Measurements from ENCODE around the gene C1orf232.

The C1orf232 gene

GRCh38 chr1:26168410-26169197 lies at the start of gene C1orf232:
Gene C1orf232, minus strand, starts transcription at chr1:26168963. Its CDS starts 464 bp downstream, at chr1:26168499.
- no peak for DNase-seq

- DNase-seq: no peak
Observed at GRCh38 chr1:26215246-26215645, 46.5 kb upstream of the C1orf232 start.

- no peak for DNase-seq
Observed at GRCh38 chr1:26213335-26213905, 44.7 kb upstream of the C1orf232 start.

GRCh38 chr1:26212726-26213125 lies 44.0 kb upstream of the C1orf232 start:
- DNase-seq: no peak

GRCh38 chr1:26210147-26210870 lies 41.5 kb upstream of the C1orf232 start:
- no peak for DNase-seq

GRCh38 chr1:26203642-26204318 lies 35.0 kb upstream of the C1orf232 start:
- no peak for DNase-seq

GRCh38 chr1:26200413-26200812 lies 31.6 kb upstream of the C1orf232 start:
- DNase-seq: no peak

GRCh38 chr1:26197813-26198212 lies 29.1 kb upstream of the C1orf232 start:
- DNase-seq: no peak

GRCh38 chr1:26197301-26197700 lies 28.5 kb upstream of the C1orf232 start:
- no peak for DNase-seq

GRCh38 chr1:26195805-26196204 lies 27.0 kb upstream of the C1orf232 start:
- DNase-seq: no peak

GRCh38 chr1:26191739-26192138 lies 23.0 kb upstream of the C1orf232 start:
- no peak for DNase-seq

GRCh38 chr1:26190373-26190987 lies 21.7 kb upstream of the C1orf232 start, which contains the start of gene CATSPER4:
Gene CATSPER4, plus strand, starts transcription at chr1:26190602. Its CDS starts 26 bp downstream, at chr1:26190628.
- no peak for DNase-seq

- no peak for DNase-seq
Observed at GRCh38 chr1:26189751-26190275, 21.1 kb upstream of the C1orf232 start.

- no peak for DNase-seq
Observed at GRCh38 chr1:26189331-26189730, 20.6 kb upstream of the C1orf232 start.

GRCh38 chr1:26188477-26188876 lies 19.7 kb upstream of the C1orf232 start:
- DNase-seq: no peak

- no peak for DNase-seq
Observed at GRCh38 chr1:26187882-26188281, 19.1 kb upstream of the C1orf232 start.

GRCh38 chr1:26184883-26185282 lies 16.1 kb upstream of the C1orf232 start:
- no peak for DNase-seq

- no peak for DNase-seq
Observed at GRCh38 chr1:26184086-26184485, 15.3 kb upstream of the C1orf232 start.

GRCh38 chr1:26182383-26182696 lies 13.6 kb upstream of the C1orf232 start:
- no peak for DNase-seq

GRCh38 chr1:26181586-26182382 lies 13.0 kb upstream of the C1orf232 start:
- no peak for DNase-seq

- DNase-seq: no peak
Observed at GRCh38 chr1:26180010-26180506, 11.3 kb upstream of the C1orf232 start.

Data from CD4-positive, alpha-beta T cell treated with Interferon gamma for 1 hour (primary cell).